ENCODE data around the gene SLU7. TPM values are rescaled to one million over a fixed set of nuclear protein-coding genes. Genes with fewer than 3 reads are reported as not detected.

SLU7 gene
- total RNA-seq, 1 donor: 75.6 TPM

- no peaks in the 10 kb centered on the region for H3K36me3 ChIP-seq (ENCODE audit: insufficient read depth, low read length)
- no peaks in the 10 kb centered on the region for H4K20me1 ChIP-seq (ENCODE audit: insufficient read depth, low read length)
- H3K79me2 ChIP-seq (ENCODE audit: insufficient read depth, low read length): no peaks in the 10 kb centered on the region
- H3K4me3 ChIP-seq (ENCODE audit: insufficient read depth, low read length): no peak overlapping the region
- no peaks in the 10 kb centered on the region for H3K9me3 ChIP-seq (ENCODE audit: low read depth, low read length)
- H3K27ac ChIP-seq (ENCODE audit: low read depth, low read length): no peak overlapping the region
- peaks cover 18% of the 10 kb centered on the region for H3K27me3 ChIP-seq (ENCODE audit: insufficient read depth, low read length)
- no peaks in the 10 kb centered on the region for H3K4me1 ChIP-seq (ENCODE audit: insufficient read depth, low read length)
- no peak overlapping the region for H2AFZ ChIP-seq (ENCODE audit: low read length)
- no peak for TF ChIP-seq CTCF (IDR thresholded peaks at IDR 0.05; ENCODE audit: extremely low read depth, low read depth, low read length)
- DNase-seq (ENCODE audit: insufficient read length, low spot score, missing footprints): no peak
- no peak overlapping the region for H3K4me2 ChIP-seq (ENCODE audit: insufficient read depth, low read length)
These were observed 32.4 kb upstream of the SLU7 start for GRCh38 chr5:160451281-160451680.

GRCh38 chr5:160450164-160450932 lies 31.5 kb upstream of the SLU7 start:
- H2AFZ ChIP-seq (ENCODE audit: low read length): no peak overlapping the region
- no peak overlapping the region for H3K4me2 ChIP-seq (ENCODE audit: insufficient read depth, low read length)

GRCh38 chr5:160449458-160449857 lies 30.6 kb upstream of the SLU7 start:
- no peak for TF ChIP-seq CTCF (IDR thresholded peaks at IDR 0.05; ENCODE audit: extremely low read depth, low read depth, low read length)
- no peaks in the 10 kb centered on the region for H3K36me3 ChIP-seq (ENCODE audit: insufficient read depth, low read length)
- H3K4me2 ChIP-seq (ENCODE audit: insufficient read depth, low read length): no peak overlapping the region
- H3K4me1 ChIP-seq (ENCODE audit: insufficient read depth, low read length): no peaks in the 10 kb centered on the region
- no peaks in the 10 kb centered on the region for H3K79me2 ChIP-seq (ENCODE audit: insufficient read depth, low read length)
- H3K27ac ChIP-seq (ENCODE audit: low read depth, low read length): no peak overlapping the region
- no peaks in the 10 kb centered on the region for H4K20me1 ChIP-seq (ENCODE audit: insufficient read depth, low read length)
- H3K9me3 ChIP-seq (ENCODE audit: low read depth, low read length): no peaks in the 10 kb centered on the region
- peaks cover 13% of the 10 kb centered on the region for H3K27me3 ChIP-seq (ENCODE audit: insufficient read depth, low read length)
- H3K4me3 ChIP-seq (ENCODE audit: insufficient read depth, low read length): no peak overlapping the region
- H2AFZ ChIP-seq (ENCODE audit: low read length): no peak overlapping the region
- DNase-seq (ENCODE audit: insufficient read length, low spot score, missing footprints): peak; percentile 50

More at GRCh38 chr5:160450164-160450932, 31.5 kb upstream of the SLU7 start:
- H3K36me3 ChIP-seq (ENCODE audit: insufficient read depth, low read length): no peaks in the 10 kb centered on the region
- no peak for DNase-seq (ENCODE audit: insufficient read length, low spot score, missing footprints)
- no peaks in the 10 kb centered on the region for H3K4me1 ChIP-seq (ENCODE audit: insufficient read depth, low read length)
- no peak overlapping the region for H3K4me3 ChIP-seq (ENCODE audit: insufficient read depth, low read length)
- H3K27me3 ChIP-seq (ENCODE audit: insufficient read depth, low read length): peaks cover 14% of the 10 kb centered on the region
- H3K9me3 ChIP-seq (ENCODE audit: low read depth, low read length): no peaks in the 10 kb centered on the region
- TF ChIP-seq CTCF (IDR thresholded peaks at IDR 0.05; ENCODE audit: extremely low read depth, low read depth, low read length): no peak
- no peaks in the 10 kb centered on the region for H4K20me1 ChIP-seq (ENCODE audit: insufficient read depth, low read length)
- no peak overlapping the region for H3K27ac ChIP-seq (ENCODE audit: low read depth, low read length)
- no peaks in the 10 kb centered on the region for H3K79me2 ChIP-seq (ENCODE audit: insufficient read depth, low read length)

GRCh38 chr5:160448886-160449285 lies 30.0 kb upstream of the SLU7 start:
- Histone ChIP-seq H2AFZ (ENCODE audit: low read length) (no peak overlapping the region), H3K9me3 (ENCODE audit: low read depth, low read length) (no peaks in the 10 kb centered on the region), H3K4me3 (ENCODE audit: insufficient read depth, low read length) (no peak overlapping the region), H3K27ac (ENCODE audit: low read depth, low read length) (no peak overlapping the region), H3K79me2 (ENCODE audit: insufficient read depth, low read length) (no peaks in the 10 kb centered on the region), H3K27me3 (ENCODE audit: insufficient read depth, low read length) (peaks cover 7% of the 10 kb centered on the region), H3K4me2 (ENCODE audit: insufficient read depth, low read length) (no peak overlapping the region), H4K20me1 (ENCODE audit: insufficient read depth, low read length) (no peaks in the 10 kb centered on the region), H3K36me3 (ENCODE audit: insufficient read depth, low read length) (no peaks in the 10 kb centered on the region), H3K4me1 (ENCODE audit: insufficient read depth, low read length) (no peaks in the 10 kb centered on the region)
- DNase-seq (ENCODE audit: insufficient read length, low spot score, missing footprints): no peak
- TF ChIP-seq CTCF (IDR thresholded peaks at IDR 0.05; ENCODE audit: extremely low read depth, low read depth, low read length): no peak
